GM12891 (cell line): ENCODE data around the gene ZDHHC24.

Source experiments
- DNase-seq: peaks from one replicate; pipeline ENCODE4 v3.0.0; 2011; ENCODE audit warnings: low spot score; ENCODE audit not compliant: insufficient read length
- FAIRE-seq: peaks from 2 replicates; lab custom pipeline; 2011; peaks lifted over from hg19 to GRCh38; lab: Jason Lieb, UNC
- PAX5 ChIP-seq: IDR thresholded peaks from 2 replicates; pipeline ENCODE4 v1.6.1; 2011; ENCODE audit warnings: low read length, moderate library complexity, mild to moderate bottlenecking; ENCODE audit not compliant: insufficient read depth, severe bottlenecking
- POLR2A ChIP-seq: IDR thresholded peaks from 2 replicates; pipeline ENCODE4 v1.6.1; 2011; ENCODE audit warnings: low read depth, low read length, control low read depth
- POLR2AphosphoS5 ChIP-seq: IDR thresholded peaks from 2 replicates; pipeline ENCODE4 v1.6.1; 2011; ENCODE audit warnings: low read depth, low read length, control low read depth
- POU2F2 ChIP-seq: IDR thresholded peaks from 2 replicates; pipeline ENCODE4 v1.6.1; 2011; ENCODE audit warnings: low read depth, mild to moderate bottlenecking, control low read depth, low read length, moderate library complexity
- SPI1 ChIP-seq: IDR thresholded peaks from 2 replicates; pipeline ENCODE4 v1.6.1; 2011; ENCODE audit warnings: low read depth, low read length, control low read depth
- TAF1 ChIP-seq: IDR thresholded peaks from 2 replicates; pipeline ENCODE4 v1.6.1; 2011; ENCODE audit warnings: low read depth, low read length, control low read depth

Gene ZDHHC24

DNA sequence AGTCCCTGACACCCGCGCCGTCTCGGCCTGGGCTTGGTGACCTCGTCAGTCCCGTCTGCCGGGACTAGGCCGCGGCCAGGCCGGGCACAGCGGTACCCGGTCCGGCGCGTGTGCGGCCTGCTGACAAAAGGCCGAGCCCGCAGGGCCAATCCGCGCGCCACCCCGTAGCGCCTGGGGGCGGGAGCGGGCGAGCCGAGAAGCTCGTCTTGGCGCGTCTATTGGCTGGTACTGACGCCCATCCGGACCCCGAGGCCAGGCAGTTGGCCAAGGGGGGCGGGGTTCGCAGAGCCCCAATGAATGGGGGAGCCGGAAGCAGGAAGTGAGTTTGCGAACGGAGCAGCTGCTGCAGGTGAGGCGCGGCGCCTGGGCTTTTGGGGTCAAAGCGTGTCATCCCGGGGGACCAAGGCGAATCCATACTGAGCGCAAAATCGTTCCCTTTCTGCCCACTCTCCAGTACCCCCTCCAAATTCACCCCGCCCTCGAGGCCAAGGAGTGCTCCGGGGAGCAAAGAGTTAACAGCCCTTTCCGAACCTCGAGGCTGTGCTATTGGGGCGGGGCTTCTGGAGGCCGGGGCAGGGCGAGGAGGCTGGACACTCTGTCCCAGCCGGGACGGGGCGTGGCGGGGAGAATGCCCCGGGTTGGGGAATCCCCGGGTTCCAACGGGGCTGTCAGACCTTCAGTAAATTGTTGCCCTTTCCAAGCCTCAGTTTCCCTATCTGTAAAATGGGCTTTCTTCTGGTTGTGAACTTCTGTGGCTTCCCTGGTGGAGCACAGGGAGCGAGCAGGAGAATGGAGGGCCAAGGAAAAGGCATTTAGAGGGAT is 65.5 kb downstream of the ZDHHC24 start, which contains the start of gene DPP3:
TSS of gene DPP3 (plus strand) at position 318 of the 822 bp plus-strand sequence. CDS start 1,767 bp downstream, outside the sequence.
- TF ChIP-seq POLR2A, result peak; percentile 92
- TF ChIP-seq POLR2AphosphoS5, result peak; percentile 88
- no peak for TF ChIP-seq PAX5
- peak; percentile 44; the same call in 1 of the 2 replicates for TF ChIP-seq SPI1
- 0 out of 2 replicates have a peak, but pooled peaks have one; percentile 51 for TF ChIP-seq POU2F2
- peak; percentile 56; the same call in 1 of the 2 replicates for TF ChIP-seq TAF1
- FAIRE-seq (peak; percentile 94), DNase-seq (peak; percentile 100)

GRCh38 chr11:66479394-66480116 is 66.3 kb downstream of the ZDHHC24 start:
- TF ChIP-seq PAX5 (no peak), POU2F2 (no peak)
- DNase-seq (no peak), FAIRE-seq (peak; percentile 13)

GRCh38 chr11:66478729-66479393 is 67.0 kb downstream of the ZDHHC24 start:
- FAIRE-seq (peak; percentile 89), DNase-seq (peak; percentile 61)
- TF ChIP-seq PAX5 (no peak), TAF1 (no peak), POLR2AphosphoS5 (no peak), SPI1 (no peak), POU2F2 (no peak), POLR2A (no peak)

DNA sequence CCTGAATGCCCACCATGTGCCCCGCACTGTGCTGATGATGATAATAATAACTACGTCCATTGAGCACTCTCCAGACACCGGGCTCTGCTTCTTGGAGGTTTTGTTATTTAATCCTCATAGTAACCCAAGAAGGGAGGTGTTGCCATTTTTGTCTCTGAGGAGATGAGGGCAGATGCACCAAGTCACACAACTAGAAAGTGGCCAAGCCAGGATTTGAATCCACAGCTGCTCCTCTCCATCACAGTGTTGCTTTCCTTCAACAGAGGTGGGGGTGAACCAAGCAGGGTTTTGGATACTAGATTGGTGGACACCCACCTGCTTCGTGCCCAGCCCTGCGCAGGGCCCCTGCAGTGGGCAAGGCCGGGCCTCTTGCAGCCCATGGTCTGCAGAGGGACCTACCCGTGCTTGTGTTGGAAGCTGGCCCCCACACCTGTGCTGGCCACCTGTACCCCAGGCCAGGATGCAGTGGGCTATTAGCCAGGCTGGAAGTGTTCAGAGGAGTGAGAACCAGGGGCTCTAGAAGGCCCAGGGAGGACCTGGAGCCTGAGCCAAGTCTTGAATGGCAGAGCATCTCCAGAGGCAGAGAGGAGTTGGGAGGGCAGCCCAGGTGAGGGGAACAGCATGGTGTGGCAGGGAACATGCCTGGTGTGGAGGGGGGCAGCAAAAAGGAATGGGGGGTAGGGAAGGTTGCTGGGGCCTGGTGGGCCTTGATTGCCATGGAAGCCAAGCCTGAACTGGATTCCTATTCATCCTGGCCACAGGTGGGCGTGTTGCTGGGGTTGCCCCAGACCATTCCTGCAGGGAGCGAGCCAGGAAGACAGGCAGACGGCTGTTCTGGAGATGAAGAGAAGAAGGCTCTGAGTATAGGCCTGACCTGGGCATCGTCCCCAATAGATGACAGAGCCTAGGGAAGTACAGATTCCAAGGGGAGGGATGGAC is 68.3 kb downstream of the ZDHHC24 start:
- TF ChIP-seq POLR2AphosphoS5, result no peak
- no peak for TF ChIP-seq TAF1
- TF ChIP-seq PAX5, result no peak
- TF ChIP-seq SPI1, result no peak
- no peak for TF ChIP-seq POU2F2
- DNase-seq, result no peak

GRCh38 chr11:66476841-66477251 is 69.0 kb downstream of the ZDHHC24 start:
- no peak for TF ChIP-seq POLR2A
- no peak for TF ChIP-seq TAF1
- no peak for TF ChIP-seq PAX5
- no peak for TF ChIP-seq SPI1
- TF ChIP-seq POU2F2, result no peak
- no peak for TF ChIP-seq POLR2AphosphoS5
- FAIRE-seq (no peak), DNase-seq (no peak)

More for the DNA sequence above, 68.3 kb downstream of the ZDHHC24 start:
- FAIRE-seq, result no peak

DNA sequence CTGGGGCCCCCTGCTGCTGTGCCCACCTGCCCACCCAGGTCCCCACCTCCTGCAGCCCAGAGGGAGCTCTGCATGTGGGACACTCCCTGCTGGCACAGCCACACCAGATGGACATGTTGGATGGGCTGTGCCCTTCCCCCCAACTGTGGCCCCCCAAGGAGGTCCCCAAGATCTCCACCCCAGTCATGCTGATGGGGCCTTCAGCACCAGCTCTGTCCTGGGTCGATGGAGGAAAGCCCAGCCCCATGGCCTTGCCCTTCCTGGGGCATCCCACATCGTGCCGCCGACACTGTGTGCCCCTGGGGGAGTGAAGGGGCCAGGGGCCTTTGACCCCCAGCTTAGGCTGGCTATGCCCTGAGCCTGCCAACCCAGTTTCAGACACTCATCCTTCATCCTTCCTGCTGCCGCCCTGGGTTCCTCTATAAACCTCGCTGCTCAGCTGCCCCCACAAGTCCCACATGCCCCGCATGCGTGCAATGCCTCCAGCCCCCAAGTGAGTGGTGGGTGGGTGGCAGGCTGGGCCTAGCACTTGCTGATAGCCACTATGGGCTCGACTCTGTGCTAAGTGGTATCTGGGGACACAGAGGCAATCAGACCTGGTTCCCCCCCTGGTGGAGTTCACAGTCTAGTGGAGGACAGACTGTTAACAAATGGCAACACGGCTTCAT is 69.5 kb downstream of the ZDHHC24 start:
- TF ChIP-seq PAX5 (no peak), SPI1 (no peak), POLR2AphosphoS5 (no peak), TAF1 (no peak), POLR2A (no peak), POU2F2 (no peak)
- DNase-seq (no peak), FAIRE-seq (no peak)

DNA sequence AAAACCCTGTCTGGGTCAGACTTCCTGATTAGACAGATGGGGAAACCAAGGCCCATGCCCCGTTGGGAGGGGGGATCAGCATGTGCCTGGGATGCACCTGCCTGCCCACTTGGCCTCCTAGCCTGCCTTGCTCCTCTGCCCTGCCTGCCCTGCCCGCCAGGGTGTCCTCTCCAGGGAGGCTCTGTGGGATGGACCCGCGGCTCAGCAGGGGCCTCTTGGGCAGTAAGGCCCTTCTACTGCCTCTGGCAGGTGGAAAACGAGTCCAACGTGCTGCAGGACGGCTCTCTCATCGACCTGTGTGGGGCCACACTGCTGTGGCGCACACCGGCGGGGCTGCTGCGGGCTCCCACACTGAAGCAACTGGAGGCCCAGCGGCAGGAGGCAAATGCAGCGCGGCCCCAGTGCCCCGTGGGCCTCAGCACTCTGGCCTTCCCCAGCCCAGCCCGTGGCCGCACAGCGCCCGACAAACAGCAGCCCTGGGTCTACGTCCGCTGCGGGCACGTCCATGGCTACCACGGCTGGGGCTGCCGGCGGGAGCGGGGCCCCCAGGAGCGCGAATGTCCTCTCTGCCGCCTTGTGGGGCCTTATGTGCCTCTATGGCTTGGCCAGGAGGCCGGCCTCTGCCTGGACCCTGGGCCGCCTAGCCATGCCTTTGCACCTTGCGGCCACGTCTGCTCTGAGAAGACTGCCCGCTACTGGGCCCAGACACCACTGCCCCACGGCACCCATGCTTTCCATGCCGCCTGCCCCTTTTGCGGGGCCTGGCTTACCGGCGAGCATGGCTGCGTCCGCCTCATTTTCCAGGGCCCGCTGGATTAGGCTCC is 70.3 kb downstream of the ZDHHC24 start:
- DNase-seq, result no peak
- FAIRE-seq, result no peak
- TF ChIP-seq PAX5 (no peak), POLR2AphosphoS5 (no peak), SPI1 (no peak), POU2F2 (no peak), POLR2A (no peak), TAF1 (no peak)
